ES-I3 (cell line): ENCODE data around the gene CLBA1.

ENCODE experiments used
- H3K36me3 ChIP-seq: 2 replicates; pipeline ENCODE4 v1.6.1; 2013; ENCODE audit warnings: mild to moderate bottlenecking, low read length, control low read depth, moderate library complexity; ENCODE audit not compliant: insufficient read depth
- H3K4me1 ChIP-seq: 2 replicates; pipeline ENCODE4 v1.6.1; 2013; ENCODE audit warnings: mild to moderate bottlenecking, control low read depth, low read length; ENCODE audit not compliant: insufficient read depth
- H3K9ac ChIP-seq: 2 replicates; pipeline ENCODE4 v1.6.1; 2013; ENCODE audit warnings: low read depth, mild to moderate bottlenecking, low read length, moderate library complexity
- H3K9me3 ChIP-seq: 2 replicates; pipeline ENCODE4 v1.6.1; 2013; ENCODE audit warnings: mild to moderate bottlenecking, low read length, moderate library complexity; ENCODE audit not compliant: control insufficient read depth, insufficient read depth

Gene CLBA1

DNA sequence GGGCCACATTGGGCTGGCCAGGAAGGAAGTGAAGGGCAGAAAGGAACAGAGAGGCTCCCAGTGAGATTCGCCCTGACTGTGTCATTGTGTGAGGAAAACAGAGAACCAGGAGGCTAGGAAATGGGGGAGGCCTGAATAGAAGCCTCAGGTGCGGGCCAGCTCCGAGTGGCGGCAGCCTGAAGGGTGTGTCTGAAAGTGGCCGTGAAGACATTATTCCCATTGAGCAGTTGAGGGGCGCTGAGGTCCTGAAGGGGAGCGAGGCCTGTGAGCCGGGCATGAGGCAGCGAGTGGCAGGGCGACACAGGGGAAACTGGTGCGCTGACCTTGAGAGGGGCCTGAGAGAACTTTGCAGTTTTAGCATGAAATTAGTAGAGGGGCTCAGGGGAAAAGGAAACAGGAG, 6.9 kb downstream of the CLBA1 start:
- H3K36me3 ChIP-seq: no peaks in the 10 kb centered on the region; the same call in 1 of the 2 replicates
- H3K9me3 ChIP-seq: no peaks in the 10 kb centered on the region
- H3K9ac ChIP-seq: no peak overlapping the region
- H3K4me1 ChIP-seq: no peaks in the 10 kb centered on the region

DNA sequence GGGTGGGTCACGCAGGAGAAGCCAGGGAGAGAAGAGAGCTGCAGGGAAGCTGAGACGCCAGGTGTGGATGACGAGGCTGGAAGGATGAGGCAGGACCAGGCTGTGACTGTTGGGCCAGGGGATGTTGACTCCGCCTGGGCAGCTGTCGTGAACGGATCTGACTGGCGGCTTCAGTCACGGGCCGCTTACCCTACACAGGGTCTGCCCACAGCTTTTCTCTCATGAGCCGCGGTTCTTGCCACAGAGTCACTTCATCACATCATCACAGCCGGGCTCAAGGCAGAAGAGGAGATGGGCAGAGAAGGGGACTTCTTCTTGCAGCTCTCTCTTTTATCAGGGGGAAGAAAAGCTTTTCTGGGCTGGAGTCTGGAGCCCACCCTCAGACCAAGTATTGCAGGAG, 7.7 kb downstream of the CLBA1 start:
- Histone ChIP-seq H3K36me3 (no peaks in the 10 kb centered on the region; the same call in 1 of the 2 replicates), H3K9me3 (no peaks in the 10 kb centered on the region), H3K9ac (no peak overlapping the region), H3K4me1 (no peaks in the 10 kb centered on the region)

DNA sequence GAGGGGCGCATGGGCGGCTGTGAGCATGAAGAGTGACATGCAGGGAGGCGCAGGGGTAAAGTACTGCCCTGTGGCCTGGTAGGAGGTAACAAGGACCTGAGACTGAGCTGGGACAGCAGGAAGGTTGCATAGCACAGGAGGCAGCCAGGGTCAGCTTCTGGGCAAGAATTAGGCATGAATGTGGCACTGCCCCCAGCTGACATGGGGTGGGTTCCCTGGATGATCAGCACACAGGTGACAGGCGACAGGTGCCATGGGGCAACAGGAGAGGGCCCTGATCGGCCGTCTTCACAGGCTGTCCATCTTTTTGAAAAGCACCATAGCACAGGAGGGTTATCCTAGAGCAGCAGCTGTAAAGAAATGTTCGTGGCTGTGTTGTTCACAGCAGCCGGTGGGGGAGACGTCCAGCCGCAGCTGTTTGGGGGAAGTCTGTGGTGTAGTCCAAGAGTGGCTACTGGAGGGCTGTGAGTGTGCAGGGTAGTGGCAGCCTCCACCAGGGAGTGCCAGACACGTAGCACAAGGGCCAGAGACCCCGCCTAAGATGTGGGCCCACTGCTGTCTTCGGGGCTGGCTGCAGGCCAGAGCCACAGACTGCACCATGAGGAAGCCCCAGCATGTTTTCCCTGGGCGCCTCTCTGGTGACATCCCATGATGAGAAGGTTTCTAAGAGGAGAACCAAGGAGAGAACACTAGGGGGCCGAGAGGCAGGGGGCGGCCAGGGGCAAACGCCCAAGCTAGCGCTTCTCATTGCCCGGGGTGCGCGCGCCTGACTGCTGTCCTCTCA, 8.4 kb downstream of the CLBA1 start:
- Histone ChIP-seq H3K9me3 (no peaks in the 10 kb centered on the region), H3K9ac (no peak overlapping the region), H3K36me3 (no peaks in the 10 kb centered on the region; the same call in 1 of the 2 replicates), H3K4me1 (no peaks in the 10 kb centered on the region)

- H3K9me3 ChIP-seq: no peaks in the 10 kb centered on the region
- H3K9ac ChIP-seq: no peak overlapping the region
- H3K36me3 ChIP-seq: no peaks in the 10 kb centered on the region; the same call in 1 of the 2 replicates
- no peaks in the 10 kb centered on the region for H3K4me1 ChIP-seq
Measured at GRCh38 chr14:104994978-104995377, 9.4 kb downstream of the CLBA1 start.

GRCh38 chr14:104996032-104996431, 10.4 kb downstream of the CLBA1 start:
- H3K9ac ChIP-seq: no peak overlapping the region
- no peaks in the 10 kb centered on the region for H3K4me1 ChIP-seq
- H3K36me3 ChIP-seq: no peaks in the 10 kb centered on the region; the same call in 1 of the 2 replicates
- no peaks in the 10 kb centered on the region for H3K9me3 ChIP-seq

DNA sequence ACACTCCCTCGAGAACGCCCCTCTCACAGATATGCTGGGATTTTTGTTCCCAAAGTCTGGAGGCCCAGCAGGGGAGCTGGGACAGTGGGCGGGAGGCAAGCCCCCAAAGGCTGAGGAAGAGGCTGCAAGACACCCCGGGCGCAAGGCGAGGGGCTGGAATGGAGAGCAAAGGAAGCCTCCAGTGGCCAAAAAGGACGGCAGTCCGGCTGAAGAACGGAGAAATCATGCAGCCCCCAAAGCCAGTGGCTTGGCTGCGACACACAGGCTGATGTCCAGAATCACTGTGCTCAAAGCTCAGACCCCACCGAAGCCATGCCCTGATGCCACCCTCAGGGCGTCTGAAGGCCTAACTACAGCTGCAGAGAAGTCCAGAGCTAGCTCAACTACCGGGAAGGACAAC, 10.9 kb downstream of the CLBA1 start:
- Histone ChIP-seq H3K4me1 (no peaks in the 10 kb centered on the region), H3K36me3 (no peaks in the 10 kb centered on the region; the same call in 1 of the 2 replicates), H3K9me3 (no peaks in the 10 kb centered on the region), H3K9ac (no peak overlapping the region)

DNA sequence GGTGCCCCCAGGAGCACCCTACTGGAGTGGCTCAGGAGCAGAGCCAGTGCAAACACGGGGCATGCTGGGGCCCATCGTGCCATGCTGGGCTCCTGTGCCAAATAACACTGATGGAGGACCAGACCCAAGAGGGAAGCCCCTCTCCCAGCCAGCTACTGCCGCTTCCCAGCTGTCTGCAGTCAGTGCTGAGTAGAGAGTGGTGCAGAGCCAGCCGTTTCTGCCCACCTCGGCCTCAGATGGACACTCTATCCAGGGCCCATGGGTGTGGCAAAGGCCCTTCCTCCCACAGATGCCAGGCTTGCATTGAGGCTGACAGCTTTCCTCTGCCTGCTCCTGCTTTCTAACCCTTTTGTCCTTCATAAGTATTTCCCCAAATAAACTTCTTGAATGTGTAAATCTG, 13.2 kb downstream of the CLBA1 start:
- Histone ChIP-seq H3K9ac (no peak overlapping the region), H3K4me1 (no peaks in the 10 kb centered on the region), H3K36me3 (no peaks in the 10 kb centered on the region; the same call in 1 of the 2 replicates), H3K9me3 (no peaks in the 10 kb centered on the region)

DNA sequence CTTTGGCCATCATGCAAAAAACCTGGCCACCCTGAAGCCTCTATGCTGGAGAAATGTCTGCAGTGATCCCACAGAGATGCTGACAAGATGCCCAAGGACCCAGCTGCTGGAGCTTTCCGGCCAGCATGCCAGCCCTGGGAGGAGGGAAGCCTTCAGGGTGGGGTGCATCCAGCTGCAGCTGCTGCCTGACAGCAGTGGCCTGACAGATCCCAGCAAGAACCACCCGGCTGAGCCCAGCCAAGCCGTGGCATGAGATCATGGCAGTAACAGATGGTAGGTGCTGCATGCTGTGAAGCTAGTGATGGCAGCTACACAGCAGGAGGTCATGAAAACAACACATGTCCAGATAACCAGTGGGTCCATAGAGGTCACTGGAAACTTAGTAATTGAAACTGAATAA, 13.8 kb downstream of the CLBA1 start:
- Histone ChIP-seq H3K4me1 (no peaks in the 10 kb centered on the region), H3K9ac (no peak overlapping the region)

GRCh38 chr14:105005329-105005928, 19.8 kb downstream of the CLBA1 start:
- Histone ChIP-seq H3K4me1 (no peaks in the 10 kb centered on the region), H3K9me3 (no peaks in the 10 kb centered on the region), H3K9ac (no peak overlapping the region), H3K36me3 (peaks cover 11% of the 10 kb centered on the region; the same call in 1 of the 2 replicates)

More for the DNA sequence above, 13.8 kb downstream of the CLBA1 start:
- Histone ChIP-seq H3K9me3 (no peaks in the 10 kb centered on the region), H3K36me3 (no peaks in the 10 kb centered on the region)

DNA sequence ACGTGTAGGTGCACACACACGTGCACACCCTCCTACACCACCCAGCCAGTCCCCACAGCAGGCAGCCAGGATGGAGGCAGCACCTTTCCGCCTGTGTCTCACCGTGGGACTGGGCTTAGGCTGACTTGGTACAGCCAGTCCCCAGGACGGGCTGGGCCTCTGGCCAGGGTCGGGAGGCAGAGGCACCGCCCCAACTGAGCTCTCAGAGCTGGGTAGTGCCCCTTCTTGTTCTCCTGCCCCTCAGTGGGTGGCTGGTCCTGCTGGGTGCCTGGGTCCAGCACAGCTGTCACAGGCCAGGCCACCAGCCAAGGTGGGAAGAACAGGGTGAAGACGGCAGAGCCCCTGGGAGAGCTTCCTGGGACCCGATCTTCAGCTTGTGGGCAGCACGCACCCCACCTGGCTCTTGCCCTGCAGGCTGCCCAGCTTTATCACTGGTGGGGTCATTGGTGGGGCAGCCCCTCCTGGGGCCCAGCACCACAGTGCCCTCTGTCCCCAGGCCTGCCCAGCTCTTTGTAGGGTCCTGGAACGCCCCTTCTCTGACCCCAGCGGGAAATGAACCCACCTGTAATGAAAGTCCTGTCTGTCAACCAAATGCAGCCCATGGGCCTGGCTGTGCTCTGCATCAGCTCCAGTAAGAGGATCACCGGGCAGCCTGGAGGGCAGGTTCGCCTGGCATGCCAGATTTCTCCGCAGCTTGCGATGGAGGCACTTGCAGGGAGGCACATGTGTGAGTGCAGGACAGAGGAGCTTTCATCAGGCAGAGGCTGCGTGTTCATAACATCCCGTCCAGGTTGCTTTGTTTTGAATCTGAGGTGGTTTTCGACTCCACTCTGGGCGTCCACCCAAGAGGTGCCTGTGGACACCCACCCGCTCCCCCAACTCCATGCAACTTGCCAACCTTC, 20.6 kb downstream of the CLBA1 start:
- Histone ChIP-seq H3K9ac (no peak overlapping the region), H3K4me1 (no peaks in the 10 kb centered on the region), H3K36me3 (peaks cover 12% of the 10 kb centered on the region; the same call in 1 of the 2 replicates), H3K9me3 (no peaks in the 10 kb centered on the region)

DNA sequence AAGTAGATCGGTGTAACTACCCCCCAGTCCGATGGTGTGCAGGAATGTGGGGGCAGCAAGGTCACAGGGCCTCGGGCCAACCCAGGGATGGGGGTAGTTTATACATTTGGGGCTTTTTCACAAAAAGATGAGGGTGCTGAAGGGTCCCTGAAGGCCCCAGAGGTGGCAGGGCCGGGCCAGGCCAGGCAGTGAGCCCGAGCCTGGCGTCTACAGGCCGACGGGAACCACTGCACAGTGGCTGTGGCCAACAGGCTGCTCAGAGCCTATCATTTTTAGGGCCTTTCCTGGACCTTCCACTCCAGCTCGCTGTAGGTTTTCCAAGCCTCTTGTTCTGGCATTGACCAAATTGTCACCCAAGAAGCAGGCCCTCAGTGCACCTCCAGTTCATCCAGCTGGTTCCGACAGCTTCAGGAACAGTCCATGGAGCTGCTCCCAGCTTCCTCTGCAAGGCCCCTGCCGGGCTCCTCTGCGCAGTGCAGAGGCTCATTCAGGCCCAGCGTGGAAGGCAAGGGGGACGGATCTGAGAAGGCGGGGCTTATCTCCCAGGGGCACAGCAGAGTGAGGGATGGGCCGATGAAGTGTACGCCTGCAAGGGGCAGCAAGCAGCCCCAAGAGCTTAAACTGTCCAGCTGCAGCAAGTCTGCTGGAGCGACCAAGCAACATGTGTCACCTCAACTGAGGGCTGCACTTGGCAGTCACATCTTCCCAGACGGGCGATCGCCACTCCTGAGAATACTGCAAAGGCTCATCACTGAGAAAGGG, 21.4 kb downstream of the CLBA1 start:
- Histone ChIP-seq H3K9ac (no peak overlapping the region), H3K4me1 (no peaks in the 10 kb centered on the region), H3K36me3 (peaks cover 12% of the 10 kb centered on the region; the same call in 1 of the 2 replicates)

GRCh38 chr14:105007593-105008264, 22.1 kb downstream of the CLBA1 start:
- Histone ChIP-seq H3K9me3 (no peaks in the 10 kb centered on the region), H3K9ac (no peak overlapping the region), H3K36me3 (peaks cover 12% of the 10 kb centered on the region; the same call in 1 of the 2 replicates), H3K4me1 (no peaks in the 10 kb centered on the region)

More for the DNA sequence above, 21.4 kb downstream of the CLBA1 start:
- no peaks in the 10 kb centered on the region for H3K9me3 ChIP-seq

- Histone ChIP-seq H3K9me3 (no peaks in the 10 kb centered on the region), H3K4me1 (peaks cover 7% of the 10 kb centered on the region; the same call in 1 of the 2 replicates), H3K9ac (no peak overlapping the region), H3K36me3 (peaks cover 12% of the 10 kb centered on the region; the same call in 1 of the 2 replicates)
Measured at GRCh38 chr14:105010106-105010505, 24.5 kb downstream of the CLBA1 start.
